Trophoblast cell (in vitro differentiated cells and primary cell): Measurements from ENCODE around the gene ANO8. TPM values are rescaled to one million over a fixed set of nuclear protein-coding genes. Genes with fewer than 3 reads are reported as not detected.

Experiments used
- DNase-seq, 2 donors: peaks; one replicate each; pipeline ENCODE4 v3.0.0-alpha.2; 2016
- H2AFZ ChIP-seq: 2 replicates; pipeline ENCODE4 v1.6.1; 2013; ENCODE audit warnings: low read length, moderate library complexity, mild to moderate bottlenecking; ENCODE audit not compliant: insufficient read depth, poor library complexity
- H2AK5ac ChIP-seq: 2 replicates; pipeline ENCODE4 v1.6.1; 2013; ENCODE audit warnings: mild to moderate bottlenecking, low read length
- H2BK120ac ChIP-seq: 2 replicates; pipeline ENCODE4 v1.6.1; 2013; ENCODE audit warnings: low read length, mild to moderate bottlenecking, moderate library complexity; ENCODE audit not compliant: insufficient read depth, poor library complexity
- H2BK12ac ChIP-seq: 2 replicates; pipeline ENCODE4 v1.6.1; 2013; ENCODE audit warnings: mild to moderate bottlenecking, low read length, moderate library complexity
- H2BK5ac ChIP-seq: 2 replicates; pipeline ENCODE4 v1.6.1; 2013; ENCODE audit warnings: low read length, low read depth, moderate library complexity, mild to moderate bottlenecking; ENCODE audit not compliant: poor library complexity
- H3K14ac ChIP-seq: 2 replicates; pipeline ENCODE4 v1.6.1; 2013; ENCODE audit warnings: mild to moderate bottlenecking, low read length
- H3K18ac ChIP-seq: 2 replicates; pipeline ENCODE4 v1.6.1; 2013; ENCODE audit warnings: mild to moderate bottlenecking, low read length
- H3K23ac ChIP-seq: 2 replicates; pipeline ENCODE4 v1.6.1; 2013; ENCODE audit warnings: low read length
- H3K27ac ChIP-seq: 2 replicates; pipeline ENCODE4 v1.5.1; 2013; ENCODE audit warnings: low read depth, mild to moderate bottlenecking, inconsistent platforms, low read length, moderate library complexity
- H3K27me3 ChIP-seq: 2 replicates; pipeline ENCODE4 v1.6.1; 2013; ENCODE audit warnings: inconsistent platforms, mild to moderate bottlenecking, low read length, moderate library complexity; ENCODE audit not compliant: insufficient read depth
- H3K36me3 ChIP-seq, 2 experiments: 1 replicate in 1 of 2; 2 replicates in 1 of 2; pipeline ENCODE4 v1.6.1; 2013; ENCODE audit warnings: low read length in 2 of 2, mild to moderate bottlenecking in 2 of 2, moderate library complexity in 1 of 2; ENCODE audit not compliant: insufficient read depth in 2 of 2, control insufficient read depth in 1 of 2
- H3K4ac ChIP-seq: 2 replicates; pipeline ENCODE4 v1.6.1; 2013; ENCODE audit warnings: low read depth, mild to moderate bottlenecking, low read length, moderate library complexity
- H3K4me1 ChIP-seq, 2 experiments: 1 replicate in 1 of 2; 2 replicates in 1 of 2; pipeline ENCODE4 v1.6.1; 2013; ENCODE audit warnings: low read length in 2 of 2, mild to moderate bottlenecking in 2 of 2, moderate library complexity in 1 of 2; ENCODE audit not compliant: insufficient read depth in 2 of 2, control insufficient read depth in 1 of 2
- H3K4me2 ChIP-seq: 2 replicates; pipeline ENCODE4 v1.6.1; 2013; ENCODE audit warnings: inconsistent platforms, mild to moderate bottlenecking, low read length, moderate library complexity
- H3K4me3 ChIP-seq: 2 replicates; pipeline ENCODE4 v1.5.1; 2013; ENCODE audit warnings: mild to moderate bottlenecking, low read depth, low read length, inconsistent platforms
- H3K79me1 ChIP-seq: one replicate; pipeline ENCODE4 v1.6.1; 2013; ENCODE audit warnings: low read length
- H3K79me2 ChIP-seq: 2 replicates; pipeline ENCODE4 v1.6.1; 2013; ENCODE audit warnings: low read length, mild to moderate bottlenecking; ENCODE audit not compliant: control insufficient read depth, insufficient read depth, poor library complexity
- H3K9ac ChIP-seq: 2 replicates; pipeline ENCODE4 v1.6.1; 2013; ENCODE audit warnings: mild to moderate bottlenecking, low read length
- H3K9me3 ChIP-seq: 2 replicates; pipeline ENCODE4 v1.6.1; 2013; ENCODE audit warnings: low read depth, mild to moderate bottlenecking, control low read depth, inconsistent platforms, low read length; ENCODE audit not compliant: insufficient read depth
- H4K12ac ChIP-seq: 2 replicates; pipeline ENCODE4 v1.6.1; 2013; ENCODE audit warnings: low read depth, mild to moderate bottlenecking, low read length, moderate library complexity
- H4K8ac ChIP-seq: 2 replicates; pipeline ENCODE4 v1.6.1; 2013; ENCODE audit warnings: low read depth, mild to moderate bottlenecking, low read length, moderate library complexity
- H4K91ac ChIP-seq: one replicate; pipeline ENCODE4 v1.6.1; 2013; ENCODE audit warnings: low read depth, mild to moderate bottlenecking, low read length, moderate library complexity
- WGBS: extraction: QIAGEN DNeasy Blood & Tissue Kit; methylation state at CpG from one replicate; pipeline ENCODE4 v1.1.7; 2013; ENCODE audit warnings: missing lambda C conversion rate; ENCODE audit not compliant: insufficient read length, insufficient coverage; ENCODE audit errors: extremely low coverage; 5-methylcytosine and 5-hydroxymethylcytosine counted together
- polyA plus RNA-seq: library from polyadenylated mRNA; stranded (reverse); fragments of 200-250 nt; gene quantifications from 2 replicates; pipeline ENCODE4 v1.2.3, GENCODE V29; 2013

ANO8 gene
- 7.8 TPM in 2 replicates for polyA plus RNA-seq

- H3K14ac ChIP-seq = peak within 1 kb of the TSS; percentile 90
- H3K4me1 ChIP-seq = peaks cover 19 to 20% of the 10 kb centered on the region in 2 experiments
- no CpG with 5 or more reads among the region's 86 CpGs for WGBS
Measured at GRCh38 chr19:17334414-17335409, at the start of gene ANO8. Gene ANO8, minus strand, starts transcription at chr19:17334855. Its CDS starts 185 bp downstream, at chr19:17334670.

GRCh38 chr19:17380426-17381138 is 45.9 kb upstream of the ANO8 start:
- Histone ChIP-seq H3K4me2 (no peak overlapping the region), H3K27ac (no peak overlapping the region), H2BK12ac (no peak overlapping the region), H3K79me2 (no peaks in the 10 kb centered on the region), H3K79me1 (no peaks in the 10 kb centered on the region), H3K18ac (no peak overlapping the region), H3K27me3 (no peaks in the 10 kb centered on the region), H3K4me3 (no peak overlapping the region), H2AFZ (no peak overlapping the region), H2BK120ac (no peak overlapping the region), H3K4me1 (peaks cover 0 to 7% of the 10 kb centered on the region in 2 experiments), H3K23ac (no peak overlapping the region), H3K9ac (no peak overlapping the region), H4K91ac (no peak overlapping the region), H2BK5ac (no peak overlapping the region), H3K36me3 (no peaks in the 10 kb centered on the region), H3K9me3 (no peaks in the 10 kb centered on the region), H2AK5ac (no peak overlapping the region), H4K8ac (no peak overlapping the region), H4K12ac (no peak overlapping the region), H3K4ac (no peak overlapping the region), H3K14ac (no peak overlapping the region)
- DNase-seq = peak; percentile 63 to 78
- WGBS = no CpG with 5 or more reads among the region's 5 CpGs

More at GRCh38 chr19:17334414-17335409, at the start of gene ANO8:
- H3K4me2 ChIP-seq = peak within 1 kb of the TSS; percentile 90
- no peak within 1 kb of the TSS for H3K23ac ChIP-seq
- H3K36me3 ChIP-seq = peaks cover 2 to 12% of the 10 kb centered on the region in 2 experiments
- peak within 1 kb of the TSS; percentile 73 for H4K12ac ChIP-seq
- peak within 1 kb of the TSS; percentile 68 for H3K4ac ChIP-seq
- H3K27ac ChIP-seq = peak within 1 kb of the TSS; percentile 70
- peak within 1 kb of the TSS; percentile 88 for H4K8ac ChIP-seq
- H3K27me3 ChIP-seq = no peaks in the 10 kb centered on the region
- peak within 1 kb of the TSS; percentile 58 for H2BK5ac ChIP-seq
- peak within 1 kb of the TSS; percentile 96 for H2AFZ ChIP-seq
- DNase-seq = peak; percentile 93 to 96
- peaks cover 4% of the 10 kb centered on the region for H3K9me3 ChIP-seq
- H2BK12ac ChIP-seq = peak within 1 kb of the TSS; percentile 27
- peak within 1 kb of the TSS; percentile 89 for H3K4me3 ChIP-seq
- peak within 1 kb of the TSS; percentile 80 for H3K9ac ChIP-seq
- H3K79me2 ChIP-seq = peaks cover 5% of the 10 kb centered on the region
- peak within 1 kb of the TSS; percentile 67 for H2BK120ac ChIP-seq
- peak within 1 kb of the TSS; percentile 90 for H4K91ac ChIP-seq
- peaks cover 26% of the 10 kb centered on the region for H3K79me1 ChIP-seq
- peak within 1 kb of the TSS; percentile 63 for H2AK5ac ChIP-seq
- H3K18ac ChIP-seq = peak within 1 kb of the TSS; percentile 79

- Histone ChIP-seq H3K27me3 (no peaks in the 10 kb centered on the region), H3K4ac (no peak overlapping the region), H3K18ac (no peak overlapping the region), H3K23ac (no peak overlapping the region), H2BK12ac (no peak overlapping the region), H3K36me3 (no peaks in the 10 kb centered on the region), H3K4me2 (no peak overlapping the region), H4K12ac (no peak overlapping the region), H2AK5ac (no peak overlapping the region), H3K4me3 (no peak overlapping the region), H4K91ac (no peak overlapping the region), H3K27ac (no peak overlapping the region), H3K4me1 (peaks cover 0 to 7% of the 10 kb centered on the region in 2 experiments), H3K79me1 (no peaks in the 10 kb centered on the region), H2BK5ac (no peak overlapping the region), H3K9me3 (no peaks in the 10 kb centered on the region), H2BK120ac (no peak overlapping the region), H2AFZ (no peak overlapping the region), H3K14ac (no peak overlapping the region), H3K9ac (no peak overlapping the region), H3K79me2 (no peaks in the 10 kb centered on the region), H4K8ac (no peak overlapping the region)
- WGBS = no CpG with 5 or more reads among the region's 14 CpGs
- no peak for DNase-seq
Measured at GRCh38 chr19:17379221-17379631, 44.6 kb upstream of the ANO8 start.

GRCh38 chr19:17378271-17378670 is 43.6 kb upstream of the ANO8 start:
- no peak for DNase-seq
- no CpG with 5 or more reads among the region's 13 CpGs for WGBS
- peaks cover 0 to 7% of the 10 kb centered on the region in 2 experiments for H3K4me1 ChIP-seq
- H2AFZ ChIP-seq = no peak overlapping the region
- H4K91ac ChIP-seq = no peak overlapping the region
- no peak overlapping the region for H2BK120ac ChIP-seq
- H2BK5ac ChIP-seq = no peak overlapping the region
- H3K23ac ChIP-seq = no peak overlapping the region
- no peak overlapping the region for H4K8ac ChIP-seq
- H3K14ac ChIP-seq = no peak overlapping the region
- no peak overlapping the region for H3K4me3 ChIP-seq
- H3K27ac ChIP-seq = no peak overlapping the region
- no peak overlapping the region for H3K18ac ChIP-seq
- no peak overlapping the region for H3K9ac ChIP-seq
- H2AK5ac ChIP-seq = no peak overlapping the region
- no peak overlapping the region for H3K4me2 ChIP-seq
- no peaks in the 10 kb centered on the region for H3K79me1 ChIP-seq
- H3K27me3 ChIP-seq = no peaks in the 10 kb centered on the region
- no peaks in the 10 kb centered on the region for H3K79me2 ChIP-seq
- no peak overlapping the region for H3K4ac ChIP-seq
- no peaks in the 10 kb centered on the region for H3K36me3 ChIP-seq
- no peaks in the 10 kb centered on the region for H3K9me3 ChIP-seq
- H2BK12ac ChIP-seq = no peak overlapping the region
- no peak overlapping the region for H4K12ac ChIP-seq
